ENCODE measurements around the gene ARRDC3.
A peak's percentile ranks its signal among the peaks of the same experiment; 100 is the strongest.

ARRDC3 gene

DNA sequence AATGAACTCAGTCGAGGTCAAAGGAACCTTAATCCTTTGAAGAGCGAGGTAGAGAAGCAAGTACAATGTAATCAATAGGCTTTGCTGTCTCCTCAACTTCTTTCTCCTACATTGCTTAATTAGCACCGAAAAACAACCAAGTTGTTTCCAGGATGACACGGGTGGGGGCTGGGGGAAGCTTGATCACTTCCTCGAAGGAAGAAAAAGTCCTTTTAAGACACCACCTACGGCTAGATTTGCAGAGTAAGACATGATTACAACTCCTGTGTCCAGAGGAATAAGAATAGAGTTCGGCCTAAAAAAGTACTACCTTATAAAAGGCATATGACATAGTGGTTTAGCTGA, 811 bp upstream of the ARRDC3 start:
- no peak for DNase-seq

GRCh38 chr5:91382530-91383026, 539 bp downstream of the ARRDC3 start:
- DNase-seq: peak; percentile 73

GRCh38 chr5:91381774-91382359, 1.2 kb downstream of the ARRDC3 start:
- DNase-seq: peak; percentile 86

DNA sequence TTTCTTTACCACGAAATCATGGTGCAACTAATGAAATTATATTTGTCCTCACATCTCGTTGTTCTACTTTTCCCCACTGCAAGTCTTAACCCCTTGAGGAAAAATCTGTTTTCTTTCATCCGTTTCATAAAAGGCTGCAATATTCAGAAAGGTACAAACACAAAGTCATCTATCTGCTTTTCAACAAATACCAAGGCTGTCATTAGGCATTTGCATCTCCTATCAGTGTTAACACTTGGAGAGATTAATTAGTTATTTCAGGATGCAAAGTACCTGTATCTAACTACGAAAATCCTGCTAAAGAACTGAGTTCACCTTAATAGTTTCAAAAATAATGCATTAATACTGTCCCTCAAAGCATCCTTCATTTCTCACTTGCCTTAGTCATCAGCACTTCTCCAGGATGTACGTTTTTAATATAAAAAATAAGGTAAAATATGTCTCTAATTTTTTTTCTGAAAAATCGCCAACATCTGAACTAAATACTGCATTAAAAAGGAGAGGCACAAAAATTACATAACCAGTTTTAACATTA, 1.8 kb downstream of the ARRDC3 start:
- DNase-seq: no peak

- peak; percentile 96 for DNase-seq
These were observed 2.5 kb downstream of the ARRDC3 start for GRCh38 chr5:91380491-91381238.

GRCh38 chr5:91379914-91380490, 3.1 kb downstream of the ARRDC3 start:
- peak; percentile 93 for DNase-seq

DNA sequence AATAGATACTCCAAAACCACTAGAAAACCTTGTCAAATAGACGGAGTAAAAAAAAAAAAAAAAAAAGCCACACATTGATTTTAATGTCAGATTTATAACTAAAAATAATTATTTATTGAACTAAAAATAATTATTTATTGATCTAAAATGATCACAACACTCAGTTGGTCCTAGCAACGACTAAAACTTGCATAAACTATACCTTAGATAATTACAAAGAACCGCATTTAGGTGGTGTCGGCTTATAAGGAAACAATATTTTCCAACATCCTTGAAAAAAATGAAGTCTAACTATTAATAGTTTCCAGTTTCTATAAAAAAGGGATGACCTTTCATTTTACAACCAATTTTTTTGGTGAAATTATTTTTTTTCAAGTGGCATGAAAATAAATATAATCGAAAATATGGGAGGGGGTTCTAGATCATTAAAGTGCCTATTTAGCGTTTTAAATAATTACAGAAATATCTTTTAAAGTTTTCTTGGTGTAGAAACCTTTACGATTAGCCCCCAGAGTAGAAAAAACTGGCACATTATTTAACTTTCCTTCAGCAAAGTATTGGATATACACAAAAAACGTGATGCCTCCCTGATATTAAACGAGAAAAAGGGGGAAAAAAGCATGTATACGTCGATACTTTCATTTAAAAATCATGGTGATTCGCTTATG, 3.7 kb downstream of the ARRDC3 start:
- no peak for DNase-seq

DNA sequence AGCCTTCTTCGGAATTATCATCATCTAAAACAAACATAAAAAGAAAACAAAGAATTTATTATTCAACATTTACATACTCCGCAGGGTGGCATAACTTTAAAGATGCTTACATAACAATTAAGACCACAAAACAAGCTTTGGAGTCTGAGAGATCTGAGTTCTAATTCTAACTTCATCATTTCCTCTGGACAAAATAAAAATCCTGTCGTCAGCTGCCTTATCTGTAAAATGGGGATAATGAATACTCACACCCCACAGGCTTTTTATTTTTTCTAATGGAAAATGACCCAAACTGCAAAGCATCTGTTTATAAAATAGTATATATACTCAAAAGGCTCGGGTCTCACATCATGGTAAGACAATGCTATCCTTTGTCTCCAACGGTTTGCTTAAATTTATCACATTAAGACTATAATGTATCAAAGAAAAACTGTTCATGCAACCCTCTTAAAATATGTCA, 4.3 kb downstream of the ARRDC3 start:
- peak; percentile 44 for DNase-seq

DNA sequence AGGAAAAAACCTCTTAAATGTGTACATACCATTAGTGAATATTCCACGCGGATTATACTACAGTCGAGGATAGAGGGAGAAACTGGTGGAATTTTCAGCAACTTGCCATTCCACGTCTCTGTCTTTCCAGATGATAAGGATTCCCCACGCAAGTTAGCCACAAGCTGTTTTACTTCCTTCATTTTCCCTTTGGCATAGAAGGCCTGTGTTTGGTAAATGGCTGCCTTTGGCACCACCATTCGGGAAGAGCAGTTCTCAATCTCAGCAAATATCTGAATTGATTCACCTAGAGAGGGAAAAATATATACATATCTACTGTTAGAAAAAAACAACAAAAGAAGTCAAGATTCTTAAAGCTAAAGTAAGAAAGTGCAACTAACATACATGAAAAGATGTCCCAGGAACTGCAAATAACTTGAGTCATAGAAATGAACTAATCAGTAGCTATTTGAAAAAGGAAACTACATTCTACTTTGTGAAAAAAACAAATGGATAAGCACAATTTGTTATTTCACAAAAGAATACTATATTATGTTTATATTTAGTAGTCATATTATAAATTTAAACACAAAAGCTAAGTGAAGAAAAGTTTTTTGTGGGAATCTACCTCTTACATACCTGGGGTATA, 8.1 kb downstream of the ARRDC3 start:
- no peak for DNase-seq

GRCh38 chr5:91373600-91373999, 9.5 kb downstream of the ARRDC3 start:
- no peak for DNase-seq

GRCh38 chr5:91373006-91373405, 10.1 kb downstream of the ARRDC3 start:
- no peak for DNase-seq

- no peak for DNase-seq
These were observed 13.6 kb downstream of the ARRDC3 start for GRCh38 chr5:91369480-91369879.

DNA sequence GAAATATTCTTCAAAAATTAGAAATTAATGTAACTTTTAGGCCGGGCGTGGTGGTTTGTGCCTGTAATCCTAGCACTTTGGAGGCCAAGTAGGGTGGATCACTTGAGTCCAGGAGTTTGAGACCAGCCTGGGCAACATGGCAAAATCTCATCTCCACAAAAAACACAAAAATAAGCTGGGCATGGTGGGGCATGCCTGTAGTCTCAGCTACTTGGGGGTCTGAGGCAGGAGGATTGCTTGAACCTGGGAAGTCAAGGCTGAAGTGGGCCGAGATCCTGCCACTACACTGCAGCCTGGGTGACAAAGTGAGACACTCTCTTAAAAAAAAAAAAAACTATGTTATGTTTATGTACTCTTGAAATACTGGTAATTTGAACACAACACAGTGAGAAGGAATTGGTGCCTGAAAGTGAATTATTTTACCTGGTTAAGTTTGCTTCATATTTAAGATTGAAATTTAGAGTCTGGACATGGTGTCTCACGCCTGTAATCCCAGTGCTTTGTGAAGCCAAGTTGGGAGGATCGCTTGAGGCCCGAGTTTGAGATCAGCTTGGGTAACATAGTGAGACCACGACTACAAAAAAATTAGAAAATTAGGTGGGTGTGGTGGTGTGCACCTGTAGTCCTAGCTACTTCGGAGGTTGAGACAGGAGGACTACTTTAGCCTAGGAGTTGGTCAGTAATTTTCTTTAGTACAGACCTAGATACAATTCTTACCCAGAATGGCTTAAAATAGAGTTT, 15.0 kb downstream of the ARRDC3 start:
- no peak for DNase-seq

DNA sequence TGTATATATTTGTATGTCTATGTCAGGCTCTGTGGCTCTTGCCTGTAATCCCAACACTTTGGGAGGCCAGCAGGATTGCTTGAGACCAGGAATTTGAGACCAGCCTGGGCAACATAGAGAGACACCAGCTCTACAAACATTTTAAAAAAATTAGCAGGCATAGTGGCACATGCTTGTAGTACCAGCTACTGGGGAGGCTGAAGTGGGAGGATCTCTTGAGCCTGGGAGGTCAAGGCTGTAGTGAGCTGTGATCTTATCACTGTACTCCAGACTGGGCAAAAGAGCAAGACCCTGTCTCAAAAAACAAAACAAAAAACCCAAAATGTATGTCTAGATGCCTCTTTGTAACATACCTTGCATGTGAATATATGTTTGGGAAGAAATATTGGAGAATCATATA, 15.8 kb downstream of the ARRDC3 start:
- DNase-seq: no peak

DNA sequence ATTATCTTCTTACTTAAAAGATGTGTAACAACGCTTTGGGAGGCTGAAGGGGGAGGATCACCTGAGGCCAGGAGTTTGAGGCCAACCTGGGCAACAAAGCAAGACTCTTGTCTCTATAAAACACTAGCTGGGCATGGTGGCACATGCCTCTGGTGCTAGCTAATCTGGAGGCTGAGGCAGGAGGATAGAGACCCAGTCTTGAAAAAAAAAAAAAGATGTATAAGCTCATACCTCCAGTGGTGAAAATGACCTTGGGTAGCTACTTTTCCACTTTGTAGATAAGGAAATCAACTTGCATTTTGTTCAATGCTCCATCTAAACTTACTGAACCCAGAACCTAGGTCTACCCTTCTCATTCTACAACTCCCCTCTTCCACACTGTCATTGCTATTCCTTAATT, 16.6 kb downstream of the ARRDC3 start:
- no peak for DNase-seq

DNA sequence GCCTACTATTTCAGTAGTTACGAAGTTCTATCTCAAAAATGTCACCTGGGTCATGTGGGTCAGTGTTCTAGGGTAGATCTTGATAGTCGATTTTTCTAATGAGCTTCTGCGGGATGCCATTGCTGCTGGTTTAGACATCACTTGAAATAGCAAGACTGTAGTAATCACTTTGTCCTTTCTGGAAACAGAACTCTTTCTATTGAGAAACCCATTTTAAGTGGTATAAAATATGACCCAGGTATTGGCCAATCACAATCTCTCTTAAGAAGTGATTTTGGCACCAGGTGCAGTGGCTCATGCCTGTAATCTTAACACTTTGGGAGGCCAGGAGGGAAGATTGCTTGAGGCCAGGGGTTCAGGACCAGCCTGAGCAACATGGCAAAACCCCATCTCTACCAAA, 17.6 kb downstream of the ARRDC3 start:
- no peak for DNase-seq

- DNase-seq: no peak
These were observed 20.2 kb downstream of the ARRDC3 start for GRCh38 chr5:91362935-91363334.

DNA sequence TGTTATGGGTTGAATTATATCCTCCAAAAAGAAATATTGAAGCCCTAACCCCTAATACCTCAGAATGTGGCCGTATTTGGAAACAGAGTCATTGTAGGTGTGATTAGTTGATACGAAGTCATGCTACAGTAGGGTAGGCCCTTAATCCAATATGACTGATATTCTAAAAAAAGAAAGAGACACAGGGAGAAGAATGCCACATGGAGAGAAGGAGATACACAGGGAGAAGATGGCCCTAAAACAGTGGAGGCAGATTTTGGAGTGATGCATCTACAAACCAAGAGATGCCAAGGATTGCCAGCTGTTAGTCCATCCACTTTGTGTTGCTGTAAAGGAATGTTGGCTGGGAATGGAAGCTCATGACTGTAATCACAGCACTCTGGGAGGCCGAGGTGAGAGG, 21.3 kb downstream of the ARRDC3 start:
- no peak for DNase-seq

DNA sequence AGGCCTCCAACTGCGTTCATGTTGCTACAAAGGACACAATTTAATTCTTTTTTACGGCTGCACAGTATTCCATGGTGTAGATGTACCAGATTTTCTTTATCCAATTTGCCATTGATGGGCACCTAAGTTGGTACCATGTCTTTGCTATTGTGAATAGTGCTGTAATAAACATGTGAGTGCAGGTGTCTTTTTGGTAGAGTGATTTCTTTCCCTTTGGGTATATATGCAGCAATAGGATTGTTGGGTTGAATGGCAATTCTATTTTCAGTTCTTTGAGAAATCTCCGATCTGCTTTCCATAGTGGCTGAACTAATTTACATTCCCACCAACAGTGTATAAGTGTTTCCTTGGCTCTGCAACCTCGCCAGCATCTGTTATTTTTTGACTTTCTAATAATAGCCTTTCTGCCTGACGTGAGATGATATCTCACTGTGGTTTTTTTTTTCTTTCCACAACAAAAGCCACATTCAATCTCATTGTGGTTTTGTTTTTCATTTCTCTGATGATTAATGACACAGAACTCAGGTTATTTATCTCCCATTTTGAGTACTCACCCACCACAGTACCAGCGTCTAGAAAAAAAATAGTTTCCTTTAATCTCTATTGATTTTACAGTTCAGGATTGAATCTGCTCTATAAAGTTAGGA, 21.9 kb downstream of the ARRDC3 start:
- no peak for DNase-seq

- DNase-seq: no peak
These were observed 23.0 kb downstream of the ARRDC3 start for GRCh38 chr5:91359962-91360609.

DNA sequence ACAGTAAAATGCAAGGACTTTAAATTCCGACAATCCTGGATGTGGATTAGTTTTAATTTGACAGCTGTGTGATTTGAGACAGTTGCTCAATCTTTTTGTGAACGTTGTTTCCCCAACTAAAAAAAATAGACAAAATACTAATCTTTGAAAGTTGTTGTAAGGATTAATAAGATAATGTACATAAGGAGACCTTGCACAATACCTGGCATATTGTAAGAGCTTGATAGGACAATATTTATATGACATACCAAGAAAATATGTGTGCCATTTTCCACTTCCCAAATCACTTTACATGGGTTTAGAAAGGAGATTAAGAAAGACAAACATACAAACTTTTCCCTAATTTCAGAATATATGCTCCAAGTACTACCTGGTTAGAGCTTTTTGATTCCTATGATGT, 25.3 kb downstream of the ARRDC3 start:
- no peak for DNase-seq

Measured in retina (tissue), 1 donor.